HG03439 (cell line): Measurements from ENCODE around the gene CRLF3.
A peak's percentile ranks its signal among the peaks of the same experiment; 100 is the strongest.
"Not testable (repeated sequence)": the region's sequence is repeated elsewhere in the genome, so short reads cannot be mapped to it uniquely, and the experiment has no call there.

Source experiments
- ATAC-seq: cut with Tn5 transposase; IDR thresholded peaks from one replicate; pipeline ENCODE4 v1.9.1; 2021; ENCODE audit warnings: mild to moderate bottlenecking, moderate library complexity; ENCODE audit not compliant: unreplicated experiment

Gene CRLF3

GRCh38 chr17:30814860-30815259 is 9.6 kb downstream of the CRLF3 start:
- not testable (repeated sequence) for ATAC-seq

GRCh38 chr17:30814236-30814635 is 10.3 kb downstream of the CRLF3 start:
- ATAC-seq = not testable (repeated sequence)

DNA sequence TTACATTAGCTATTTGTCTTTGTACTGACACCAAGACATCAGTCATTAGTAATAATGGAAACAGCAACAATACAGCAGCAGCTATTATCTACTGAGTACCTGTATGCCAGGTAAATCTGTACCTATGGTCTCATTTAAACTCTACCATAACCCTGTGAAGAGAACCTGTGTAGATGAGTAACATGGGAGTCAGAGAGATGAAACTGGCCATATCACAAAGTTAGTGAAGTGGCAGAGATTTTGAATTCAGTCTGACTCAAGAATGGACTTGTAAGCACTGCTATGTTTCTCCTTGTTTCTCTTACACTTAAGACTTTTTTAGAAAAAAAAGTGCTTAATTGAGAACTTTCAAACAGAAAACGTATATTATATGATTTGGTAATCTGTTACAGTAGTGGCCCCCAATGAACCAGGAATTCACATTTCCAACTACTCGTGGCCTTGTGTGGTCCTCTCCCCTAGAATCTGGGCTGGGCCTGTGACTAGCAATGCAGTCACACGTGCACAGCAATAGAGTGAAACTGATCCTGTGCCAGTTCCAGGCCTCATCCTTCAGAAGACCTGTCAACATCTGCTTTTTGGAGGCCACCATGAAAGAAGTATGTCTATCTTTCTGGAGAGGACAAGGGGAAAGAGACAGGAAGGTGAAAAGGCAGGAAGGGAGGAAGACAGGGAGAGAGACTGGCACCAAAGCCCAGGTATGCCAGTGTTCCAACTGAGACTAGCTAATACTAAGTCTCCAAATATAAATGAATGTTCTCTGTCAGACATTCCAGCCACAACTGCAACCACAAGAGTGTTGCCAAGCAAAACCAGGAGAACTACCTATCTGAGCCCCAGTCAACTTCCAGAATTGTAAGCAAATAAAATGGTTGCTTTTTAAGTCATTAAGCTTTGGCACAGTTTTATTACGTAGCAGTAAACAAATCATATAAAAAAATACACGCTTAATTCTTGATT is 12.0 kb downstream of the CRLF3 start:
- ATAC-seq = no peak

DNA sequence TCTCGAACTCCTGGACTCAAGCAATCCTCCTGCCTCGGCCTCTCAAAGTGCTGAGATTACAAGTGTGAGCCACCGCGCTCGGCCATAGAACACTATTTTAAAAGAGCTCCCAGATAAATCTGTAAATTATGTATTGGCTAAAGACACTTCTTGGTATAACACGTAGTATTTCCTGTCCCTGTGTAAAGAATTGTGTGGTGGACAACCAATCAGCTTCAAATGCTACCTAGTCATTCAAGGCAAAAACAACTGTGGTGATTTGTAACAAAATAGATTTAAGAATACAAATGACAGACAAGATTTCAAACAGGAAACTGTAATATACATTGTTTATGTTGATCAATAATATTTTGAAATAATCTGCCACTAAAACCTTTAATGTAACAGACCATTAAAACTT is 14.6 kb downstream of the CRLF3 start:
- ATAC-seq = no peak

DNA sequence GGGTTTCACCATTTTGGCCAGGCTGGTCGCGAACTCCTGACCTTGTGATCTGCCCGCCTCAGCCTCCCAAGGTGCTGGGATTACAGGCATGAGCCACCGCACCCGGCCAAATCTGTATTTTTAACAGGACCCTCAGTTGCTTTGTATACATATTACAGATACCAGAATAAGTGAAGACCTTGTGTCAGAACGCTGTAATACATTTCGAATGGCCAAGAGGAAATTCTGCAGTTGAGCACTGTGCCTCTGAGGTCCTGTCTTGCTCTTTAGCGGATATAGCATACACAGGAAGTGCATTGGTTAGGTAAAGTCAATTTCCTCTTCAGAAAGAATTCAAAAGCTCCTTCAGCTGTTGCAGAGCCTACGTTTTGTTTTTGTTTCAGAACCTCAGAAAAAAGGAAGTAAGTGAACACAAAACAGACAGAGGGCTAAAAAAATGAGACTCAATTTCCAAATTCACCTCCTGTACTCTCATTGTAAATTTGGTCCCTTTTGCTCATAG is 15.7 kb downstream of the CRLF3 start:
- ATAC-seq = peak; percentile 55

DNA sequence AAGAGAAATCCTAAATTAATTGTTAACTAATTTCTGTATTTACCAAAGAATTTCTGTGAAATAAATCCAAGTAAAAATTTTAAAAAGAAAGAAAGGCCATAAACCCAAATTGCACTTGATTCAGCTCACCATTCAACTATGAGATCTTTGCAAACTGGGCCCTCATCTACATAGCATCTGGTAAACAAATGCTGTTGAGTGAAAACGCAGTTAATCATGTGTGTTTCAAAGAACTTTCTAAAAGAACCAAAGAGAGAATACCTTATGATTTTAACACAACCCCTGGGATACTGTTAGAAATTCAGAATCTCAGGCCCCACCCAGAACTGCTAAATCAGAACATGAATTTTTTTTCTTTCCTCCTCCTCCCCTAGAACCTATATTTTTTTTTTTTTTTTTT is 16.6 kb downstream of the CRLF3 start:
- no peak for ATAC-seq

DNA sequence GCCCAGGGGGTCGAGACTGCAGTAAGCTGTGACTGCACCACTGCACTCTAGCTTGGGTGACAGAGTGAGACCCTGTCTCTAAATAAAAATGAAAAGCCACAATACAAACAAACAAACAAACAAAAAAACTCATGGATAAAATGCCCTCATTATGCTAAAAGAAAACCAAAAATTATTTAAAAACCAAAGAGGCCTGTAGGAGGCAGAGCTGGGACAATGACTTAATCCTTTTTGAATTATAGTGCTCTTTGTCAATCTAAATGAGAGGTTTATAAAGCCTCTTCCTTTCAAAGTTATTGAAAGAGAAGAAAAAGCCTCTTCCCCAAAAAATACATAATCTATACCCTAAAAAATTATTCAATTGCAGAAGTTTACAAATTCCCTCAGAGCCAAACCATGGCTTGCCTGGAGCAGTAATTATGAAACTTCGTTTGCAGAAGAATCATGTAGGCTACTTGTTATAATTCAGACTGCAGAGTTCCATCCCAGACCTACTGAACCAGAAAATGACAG is 18.5 kb downstream of the CRLF3 start:
- no peak for ATAC-seq

GRCh38 chr17:30801671-30802070 is 22.8 kb downstream of the CRLF3 start:
- ATAC-seq = no peak

- no peak for ATAC-seq
Observed at GRCh38 chr17:30796016-30796415, 28.5 kb downstream of the CRLF3 start.

- ATAC-seq = no peak
Observed at GRCh38 chr17:30794372-30794771, 30.1 kb downstream of the CRLF3 start.

DNA sequence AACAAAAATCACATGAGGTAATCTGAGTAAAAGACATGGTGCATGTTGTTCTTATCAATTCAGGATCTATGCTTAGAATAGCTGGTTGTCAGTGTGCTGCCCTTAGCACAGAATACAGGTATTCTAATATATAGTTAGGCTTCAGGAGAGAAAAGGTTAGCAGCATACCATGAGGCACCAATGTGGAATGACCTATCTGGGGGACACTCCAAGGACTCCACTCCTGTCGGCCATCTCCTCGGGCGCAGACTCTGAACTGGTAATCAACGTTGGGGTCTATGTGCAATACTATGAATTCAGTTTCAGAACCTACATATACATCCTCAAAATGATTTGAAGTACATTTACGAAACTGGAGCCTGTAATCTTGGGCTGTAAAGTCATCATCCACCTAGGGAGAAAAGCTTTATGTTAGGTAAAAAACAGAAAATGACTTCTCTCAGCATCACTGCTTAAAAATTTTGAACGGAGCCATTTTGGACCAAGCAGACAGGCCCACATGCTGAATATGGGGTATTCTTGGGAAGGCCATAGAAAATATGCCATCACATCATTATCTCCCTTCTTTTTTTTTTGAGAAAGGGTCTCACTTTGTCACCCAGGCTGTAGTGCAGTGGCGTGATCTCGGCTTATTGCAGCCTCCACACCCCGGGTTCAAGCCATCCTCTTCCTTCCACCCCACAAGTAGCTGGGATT is 31.1 kb downstream of the CRLF3 start:
- ATAC-seq = no peak

DNA sequence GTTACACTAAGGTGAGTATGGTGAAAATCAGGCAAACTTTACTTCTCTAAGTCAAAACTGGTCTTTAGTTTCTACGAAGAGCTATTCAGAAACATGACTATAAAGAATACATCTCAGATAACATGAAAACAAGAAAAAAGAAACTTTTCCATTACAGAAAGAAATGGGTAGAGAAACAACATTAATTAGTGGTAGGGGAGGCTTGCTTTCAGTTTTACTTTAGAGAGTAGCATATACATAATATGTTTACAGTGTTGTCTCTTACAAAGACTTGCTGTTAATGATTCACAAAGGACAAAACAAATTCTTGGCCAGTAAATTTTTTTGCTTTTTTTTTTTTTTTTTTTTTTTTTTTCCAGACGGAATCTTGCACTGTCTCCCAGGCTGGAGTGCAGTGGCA is 34.2 kb downstream of the CRLF3 start:
- no peak for ATAC-seq

GRCh38 chr17:30788918-30789317 is 35.6 kb downstream of the CRLF3 start:
- ATAC-seq = no peak

- ATAC-seq = no peak
Observed at GRCh38 chr17:30782206-30782605, 42.3 kb downstream of the CRLF3 start.

- no peak for ATAC-seq
Observed at GRCh38 chr17:30780343-30780742, 44.1 kb downstream of the CRLF3 start.

DNA sequence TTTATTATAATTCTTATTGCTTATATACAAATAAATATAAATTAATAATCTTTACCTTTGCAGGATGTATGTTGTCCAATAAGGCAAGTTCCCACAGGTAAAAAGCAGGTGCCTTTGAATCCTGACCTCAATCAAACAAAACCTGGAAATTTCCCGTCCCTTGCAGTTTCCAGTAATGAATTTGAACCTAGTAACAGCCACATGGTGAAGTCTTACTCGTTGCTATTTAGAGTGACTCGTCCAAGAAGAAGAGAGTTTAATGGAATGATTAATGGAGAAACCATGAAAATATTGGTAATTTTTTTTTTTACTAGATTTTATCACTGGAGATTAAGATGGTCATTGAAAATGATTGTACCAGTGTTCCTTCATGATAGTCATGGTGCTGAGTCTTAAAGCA is 55.7 kb downstream of the CRLF3 start:
- ATAC-seq = not testable (repeated sequence)

GRCh38 chr17:30767641-30768404 is 56.7 kb downstream of the CRLF3 start:
- not testable (repeated sequence) for ATAC-seq

GRCh38 chr17:30761060-30761459 is 63.4 kb downstream of the CRLF3 start:
- no peak for ATAC-seq

GRCh38 chr17:30753291-30753690 is 71.2 kb downstream of the CRLF3 start:
- not testable (repeated sequence) for ATAC-seq

GRCh38 chr17:30750982-30751381 is 73.5 kb downstream of the CRLF3 start:
- not testable (repeated sequence) for ATAC-seq

DNA sequence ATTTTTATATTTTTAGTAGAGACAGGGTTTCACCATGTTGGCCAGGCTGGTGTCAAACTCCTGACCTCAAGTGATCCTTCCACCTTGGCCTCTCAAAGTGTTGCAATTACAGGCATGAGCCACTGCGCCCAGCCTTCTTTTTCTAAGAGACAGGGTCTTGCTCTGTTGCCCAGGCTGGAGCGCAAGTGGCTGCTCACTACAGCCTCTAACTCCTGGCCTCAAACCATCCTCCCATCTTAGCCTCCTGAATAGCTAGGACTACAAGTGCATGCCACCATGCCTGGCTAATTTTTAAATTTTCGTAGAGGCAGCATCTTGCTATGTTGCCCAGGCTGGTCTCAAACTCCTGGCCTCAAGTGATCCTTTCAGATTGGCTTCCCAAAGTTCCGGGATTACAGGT is 76.9 kb downstream of the CRLF3 start:
- ATAC-seq = not testable (repeated sequence)
